ENCODE measurements around the gene ARFGAP3.

ARFGAP3 gene

DNA sequence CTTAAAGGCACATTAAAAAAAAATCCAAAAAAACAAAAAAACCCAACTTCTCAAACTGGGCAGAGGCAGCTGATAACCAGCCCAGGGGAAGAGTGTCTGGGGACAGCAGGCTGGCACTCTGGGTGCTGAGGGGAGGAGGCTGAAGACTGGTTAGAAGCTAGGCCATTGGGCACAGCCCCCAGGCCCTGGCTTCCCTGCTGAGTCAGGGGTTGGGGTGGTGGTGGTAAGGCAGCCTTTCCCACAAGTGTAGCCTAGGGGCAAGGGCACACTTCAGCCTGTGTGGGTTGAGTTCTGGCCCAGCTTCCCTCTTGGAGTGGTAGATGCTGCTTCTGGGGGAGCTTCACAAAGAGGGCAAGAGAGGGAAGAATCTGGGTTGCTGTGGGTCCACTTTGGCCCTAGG, 16.3 kb upstream of the ARFGAP3 start:
- no peak for TF ChIP-seq CTCF (conservative IDR thresholded peaks at IDR 0.05; ENCODE audit: low read depth)
- peak overlapping the region; percentile 42 for H3K27ac ChIP-seq
- DNase-seq (ENCODE audit: low spot score): no peak
- ChIA-PET POLR2A (ENCODE audit: low non-redundant PET) (no interaction called here), CTCF (no interaction called here)

DNA sequence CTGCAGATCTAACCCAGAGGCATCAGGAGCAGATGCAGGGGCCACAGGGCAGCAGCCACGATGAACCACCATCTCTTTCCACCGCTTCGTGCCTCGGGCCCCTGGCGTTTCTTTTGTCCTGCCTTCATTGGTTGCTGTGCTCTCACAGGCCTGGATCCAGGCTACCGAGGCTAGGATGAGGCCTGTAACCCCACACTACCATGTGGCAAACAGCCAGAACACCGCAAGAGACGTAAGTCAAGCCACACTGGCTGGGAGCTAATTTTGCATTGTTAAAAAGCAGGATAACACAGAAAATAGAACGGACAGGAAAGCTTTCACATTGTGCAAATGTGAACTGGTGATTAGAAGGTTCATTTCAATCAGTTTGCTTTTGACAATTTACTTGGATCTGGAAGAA, 15.7 kb upstream of the ARFGAP3 start:
- no peak overlapping the region; the same call in 1 of the 2 replicates for H3K27ac ChIP-seq
- CTCF ChIA-PET: no interaction called here
- DNase-seq (ENCODE audit: low spot score): no peak
- TF ChIP-seq CTCF (conservative IDR thresholded peaks at IDR 0.05; ENCODE audit: low read depth): no peak
- POLR2A ChIA-PET (ENCODE audit: low non-redundant PET): no interaction called here

GRCh38 chr22:42871146-42872050, 14.3 kb upstream of the ARFGAP3 start:
- POLR2A ChIA-PET (ENCODE audit: low non-redundant PET): no interaction called here
- no peak for TF ChIP-seq CTCF (conservative IDR thresholded peaks at IDR 0.05; ENCODE audit: low read depth)
- DNase-seq (ENCODE audit: low spot score): no peak
- CTCF ChIA-PET: no interaction called here
- H3K27ac ChIP-seq: peak overlapping the region; percentile 11

DNA sequence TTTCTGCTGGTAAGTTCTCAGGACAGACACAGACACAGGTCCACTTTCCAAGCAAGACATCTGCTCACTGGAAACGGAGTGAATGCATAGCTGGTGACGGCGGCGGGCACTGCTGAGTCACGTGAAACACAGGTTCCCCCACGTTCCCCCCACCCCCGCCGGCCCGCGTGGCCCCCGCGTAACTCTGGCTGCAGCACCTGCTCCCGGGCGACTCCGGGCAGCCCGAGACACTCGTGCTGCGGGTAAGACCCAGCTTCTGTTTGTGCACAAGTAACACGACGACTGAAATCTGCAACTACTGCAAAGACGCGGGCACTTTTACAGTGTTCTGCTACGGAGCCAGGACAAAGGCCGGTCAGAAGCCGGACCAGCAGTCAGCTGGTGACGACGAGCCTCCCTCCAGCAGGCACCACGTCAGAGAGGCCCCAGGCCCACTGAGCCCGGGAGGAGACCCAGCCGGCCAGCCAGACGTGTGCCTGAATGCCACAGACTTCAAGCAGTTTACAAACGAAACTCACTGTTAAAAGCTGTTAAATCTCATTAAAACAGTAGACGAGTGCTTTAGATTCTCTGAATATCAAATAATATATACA, 12.9 kb upstream of the ARFGAP3 start:
- H3K27ac ChIP-seq: peak overlapping the region; percentile 56; the same call in 1 of the 2 replicates
- ChIA-PET POLR2A (ENCODE audit: low non-redundant PET) (interaction anchor here (0.5 kb wide), 1 partner anchor 26 kb away, joined by 3 read pairs; no protein-coding TSS in a partner anchor), CTCF (no interaction called here)
- no peak for DNase-seq (ENCODE audit: low spot score)
- no peak for TF ChIP-seq CTCF (conservative IDR thresholded peaks at IDR 0.05; ENCODE audit: low read depth)

GRCh38 chr22:42869463-42869862, 12.4 kb upstream of the ARFGAP3 start:
- no peak for DNase-seq (ENCODE audit: low spot score)
- ChIA-PET CTCF (no interaction called here), POLR2A (ENCODE audit: low non-redundant PET) (no interaction called here)
- H3K27ac ChIP-seq: peak overlapping the region; percentile 56
- no peak for TF ChIP-seq CTCF (conservative IDR thresholded peaks at IDR 0.05; ENCODE audit: low read depth)

GRCh38 chr22:42868751-42869251, 11.7 kb upstream of the ARFGAP3 start:
- ChIA-PET POLR2A (ENCODE audit: low non-redundant PET) (no interaction called here), CTCF (interaction anchor here (0.8 kb wide), 1 partner anchor 93 kb away, joined by 4 read pairs; no protein-coding TSS in a partner anchor)
- no peak for TF ChIP-seq CTCF (conservative IDR thresholded peaks at IDR 0.05; ENCODE audit: low read depth)
- no peak for DNase-seq (ENCODE audit: low spot score)
- H3K27ac ChIP-seq: peak overlapping the region; percentile 56

Data from RWPE1 (cell line).